GM23338 (cell line): ENCODE results near the gene GDPD2. TPM values are rescaled to one million over a fixed set of nuclear protein-coding genes. Genes with fewer than 3 reads are reported as not detected.

Source experiments
- ATAC-seq: fragments of 200-7000 bp; cut with Tn5 transposase; 3 replicates; pipeline ENCODE4 v1.9.1; 2020
- DNase-seq: peaks from one replicate; pipeline ENCODE4 v3.0.0-alpha.2; 2015; ENCODE audit warnings: low spot score
- H2AFZ ChIP-seq: fragments of 200-600 bp; sonication (generic); 2 replicates; pipeline ENCODE4 v1.8.0; 2016; ENCODE audit warnings: antibody characterized with exemption, mild to moderate bottlenecking, moderate library complexity
- H3F3A ChIP-seq: fragments of 200-600 bp; sonication (generic); replicated peaks from 2 replicates; pipeline ENCODE4 v1.8.0; 2017; ENCODE audit warnings: antibody characterized with exemption, mixed run types, low read depth
- H3K27ac ChIP-seq: fragments of 200-600 bp; sonication (generic); 2 replicates; pipeline ENCODE4 v1.6.1; 2016; ENCODE audit warnings: low read depth
- H3K27me3 ChIP-seq: fragments of 200-600 bp; sonication (generic); 2 replicates; pipeline ENCODE4 v1.8.0; 2016; ENCODE audit warnings: mild to moderate bottlenecking, mixed run types, moderate library complexity; ENCODE audit not compliant: insufficient read depth
- H3K36me3 ChIP-seq: fragments of 200-600 bp; sonication (generic); 2 replicates; pipeline ENCODE4 v1.8.0; 2016; ENCODE audit warnings: mild to moderate bottlenecking; ENCODE audit not compliant: insufficient read depth
- H3K4me1 ChIP-seq: fragments of 200-600 bp; sonication (generic); 2 replicates; pipeline ENCODE4 v1.8.0; 2016; ENCODE audit warnings: mild to moderate bottlenecking, moderate library complexity; ENCODE audit not compliant: insufficient read depth
- H3K4me2 ChIP-seq: fragments of 200-600 bp; sonication (generic); 2 replicates; pipeline ENCODE4 v1.7.1; 2017; ENCODE audit warnings: mixed run types
- H3K4me3 ChIP-seq: fragments of 200-600 bp; sonication (generic); 2 replicates; pipeline ENCODE4 v1.6.1; 2016; ENCODE audit warnings: mixed run types
- H3K79me2 ChIP-seq: fragments of 200-600 bp; sonication (generic); replicated peaks from 2 replicates; pipeline ENCODE4 v1.8.0; 2017; ENCODE audit warnings: mild to moderate bottlenecking; ENCODE audit not compliant: insufficient read depth
- H3K9me2 ChIP-seq: fragments of 200-600 bp; sonication (generic); 2 replicates; pipeline ENCODE4 v1.8.0; 2017; ENCODE audit not compliant: insufficient read depth
- H4K20me1 ChIP-seq: fragments of 200-600 bp; sonication (generic); replicated peaks from 2 replicates; pipeline ENCODE4 v1.8.0; 2017; ENCODE audit warnings: mild to moderate bottlenecking; ENCODE audit not compliant: insufficient read depth
- H3K27ac Mint-ChIP-seq: 2 replicates; pipeline ENCODE4 v1.8.0; 2020; ENCODE audit warnings: inconsistent platforms, mild to moderate bottlenecking, moderate library complexity, mixed read lengths
- H3K27me3 Mint-ChIP-seq: 3 replicates; pipeline ENCODE4 v1.8.0; 2022; ENCODE audit warnings: low read depth, mild to moderate bottlenecking, moderate library complexity, mixed read lengths, inconsistent platforms; ENCODE audit not compliant: insufficient read depth, poor library complexity
- H3K36me3 Mint-ChIP-seq: 3 replicates; pipeline ENCODE4 v1.8.0; 2021; ENCODE audit warnings: low read depth, mild to moderate bottlenecking, inconsistent platforms, moderate library complexity, mixed read lengths
- H3K4me1 Mint-ChIP-seq: 3 replicates; pipeline ENCODE4 v1.8.0; 2020; ENCODE audit warnings: mild to moderate bottlenecking, inconsistent platforms, mixed read lengths
- H3K4me3 Mint-ChIP-seq: 3 replicates; pipeline ENCODE4 v1.8.0; 2021; ENCODE audit warnings: moderate library complexity, mild to moderate bottlenecking, inconsistent platforms, mixed read lengths
- H3K9me3 Mint-ChIP-seq: 3 replicates; pipeline ENCODE4 v1.8.0; 2020; ENCODE audit warnings: moderate library complexity, mild to moderate bottlenecking, inconsistent platforms, mixed read lengths
- EZH2 ChIP-seq: fragments of 200-600 bp; sonication (generic); IDR thresholded peaks from one replicate; pipeline ENCODE4 v1.8.0; 2017; ENCODE audit warnings: antibody characterized with exemption, mild to moderate bottlenecking, low read depth; ENCODE audit not compliant: unreplicated experiment
- EZH2phosphoT487 ChIP-seq: fragments of 200-600 bp; sonication (generic); IDR thresholded peaks from one replicate; pipeline ENCODE4 v1.8.1; 2018; ENCODE audit warnings: antibody characterized with exemption; ENCODE audit not compliant: unreplicated experiment
- JUNB ChIP-seq: IDR thresholded peaks from one replicate; pipeline ENCODE4 v1.6.1; 2016; ENCODE audit warnings: antibody characterized with exemption; ENCODE audit not compliant: unreplicated experiment
- POLR2AphosphoS5 ChIP-seq: IDR thresholded peaks from 2 replicates; pipeline ENCODE4 v1.6.1; 2016; ENCODE audit warnings: antibody characterized with exemption, low read depth
- ZNF114 ChIP-seq: fragments of 250-450 bp; sonication (Bioruptor Pico); IDR thresholded peaks from 2 replicates; pipeline ENCODE4 v1.5.0; 2020; ENCODE audit warnings: mild to moderate bottlenecking, moderate library complexity
- ZNF331 ChIP-seq: fragments of 250-450 bp; sonication (Bioruptor Pico); IDR thresholded peaks from 2 replicates; pipeline ENCODE4 v1.5.0; 2020; ENCODE audit warnings: low read depth, mild to moderate bottlenecking, moderate library complexity
- polyA plus RNA-seq: library from polyadenylated mRNA; unstranded; fragments of >200 nt; fragmentation: Nextera tagmentation; extraction: Ambion mirVana; gene quantifications from 2 replicates; pipeline ENCODE4 v1.2.1, GENCODE V29; 2016
- total RNA-seq: library from RNA; depleted of rRNA; stranded (reverse); fragments of >200 nt; shearing (Covaris generic); gene quantifications from 2 replicates; pipeline ENCODE4 v1.2.3, GENCODE V29; 2014
- TF ChIP-seq, protein P1 (sequence below): IDR thresholded peaks from 2 replicates; pipeline ENCODE4 v1.6.1; 2016; ENCODE audit warnings: antibody characterized with exemption
- TF ChIP-seq, protein P2 (sequence below), 2 experiments: fragments of 200-600 bp in 1 of 2; sonication (generic) in 1 of 2; conservative IDR thresholded peaks; 2 replicates each; pipeline versions ENCODE4 v1.5.1 to v1.6.1; 2016 to 2017; ENCODE audit warnings: antibody characterized with exemption in 2 of 2, low read depth in 2 of 2, mild to moderate bottlenecking in 2 of 2, moderate library complexity in 1 of 2
- TF ChIP-seq, protein P3 (sequence below): fragments of 250-450 bp; sonication (Bioruptor Pico); IDR thresholded peaks from 2 replicates; pipeline ENCODE4 v1.5.0; 2020; ENCODE audit warnings: mild to moderate bottlenecking, moderate library complexity

Gene GDPD2
- total and polyA plus RNA-seq, 2 experiments from 2014 or later, result 5.2 to 11.3 TPM

- Histone ChIP-seq H3K9me2 (no peaks in the 10 kb centered on the region), H3K27me3 (no peaks in the 10 kb centered on the region), H2AFZ (no peak overlapping the region), H3F3A (no peaks in the 10 kb centered on the region), H4K20me1 (no peaks in the 10 kb centered on the region), H3K27ac (no peak overlapping the region), H3K79me2 (no peaks in the 10 kb centered on the region), H3K4me2 (no peak overlapping the region), H3K4me1 (no peaks in the 10 kb centered on the region), H3K4me3 (no peak overlapping the region), H3K36me3 (0 out of 2 replicates have a peak, but pooled peaks cover under 1% of the 10 kb centered on the region)
- ATAC-seq, result no peak
- Mint-ChIP-seq H3K9me3 (no peaks in the 10 kb centered on the region), H3K27ac (no peak overlapping the region), H3K36me3 (peaks cover 20% of the 10 kb centered on the region), H3K4me3 (no peak overlapping the region), H3K4me1 (no peaks in the 10 kb centered on the region), H3K27me3 (no peaks in the 10 kb centered on the region)
- DNase-seq, result no peak
- TF ChIP-seq POLR2AphosphoS5 (no peak), EZH2phosphoT487 (no peak), EZH2 (no peak), ZNF114 (CRISPR knock-in tag) (no peak), JUNB (no peak)
- TF ChIP-seq, protein P1, sequence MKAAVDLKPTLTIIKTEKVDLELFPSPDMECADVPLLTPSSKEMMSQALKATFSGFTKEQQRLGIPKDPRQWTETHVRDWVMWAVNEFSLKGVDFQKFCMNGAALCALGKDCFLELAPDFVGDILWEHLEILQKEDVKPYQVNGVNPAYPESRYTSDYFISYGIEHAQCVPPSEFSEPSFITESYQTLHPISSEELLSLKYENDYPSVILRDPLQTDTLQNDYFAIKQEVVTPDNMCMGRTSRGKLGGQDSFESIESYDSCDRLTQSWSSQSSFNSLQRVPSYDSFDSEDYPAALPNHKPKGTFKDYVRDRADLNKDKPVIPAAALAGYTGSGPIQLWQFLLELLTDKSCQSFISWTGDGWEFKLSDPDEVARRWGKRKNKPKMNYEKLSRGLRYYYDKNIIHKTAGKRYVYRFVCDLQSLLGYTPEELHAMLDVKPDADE, result no peak
- TF ChIP-seq, protein P2, sequence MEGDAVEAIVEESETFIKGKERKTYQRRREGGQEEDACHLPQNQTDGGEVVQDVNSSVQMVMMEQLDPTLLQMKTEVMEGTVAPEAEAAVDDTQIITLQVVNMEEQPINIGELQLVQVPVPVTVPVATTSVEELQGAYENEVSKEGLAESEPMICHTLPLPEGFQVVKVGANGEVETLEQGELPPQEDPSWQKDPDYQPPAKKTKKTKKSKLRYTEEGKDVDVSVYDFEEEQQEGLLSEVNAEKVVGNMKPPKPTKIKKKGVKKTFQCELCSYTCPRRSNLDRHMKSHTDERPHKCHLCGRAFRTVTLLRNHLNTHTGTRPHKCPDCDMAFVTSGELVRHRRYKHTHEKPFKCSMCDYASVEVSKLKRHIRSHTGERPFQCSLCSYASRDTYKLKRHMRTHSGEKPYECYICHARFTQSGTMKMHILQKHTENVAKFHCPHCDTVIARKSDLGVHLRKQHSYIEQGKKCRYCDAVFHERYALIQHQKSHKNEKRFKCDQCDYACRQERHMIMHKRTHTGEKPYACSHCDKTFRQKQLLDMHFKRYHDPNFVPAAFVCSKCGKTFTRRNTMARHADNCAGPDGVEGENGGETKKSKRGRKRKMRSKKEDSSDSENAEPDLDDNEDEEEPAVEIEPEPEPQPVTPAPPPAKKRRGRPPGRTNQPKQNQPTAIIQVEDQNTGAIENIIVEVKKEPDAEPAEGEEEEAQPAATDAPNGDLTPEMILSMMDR (conservative IDR thresholded peaks at IDR 0.05; ENCODE audit: low read depth in 2 of 2), result no peak
Observed at GRCh38 chrX:70411475-70411874, 11.6 kb upstream of the GDPD2 start.

DNA sequence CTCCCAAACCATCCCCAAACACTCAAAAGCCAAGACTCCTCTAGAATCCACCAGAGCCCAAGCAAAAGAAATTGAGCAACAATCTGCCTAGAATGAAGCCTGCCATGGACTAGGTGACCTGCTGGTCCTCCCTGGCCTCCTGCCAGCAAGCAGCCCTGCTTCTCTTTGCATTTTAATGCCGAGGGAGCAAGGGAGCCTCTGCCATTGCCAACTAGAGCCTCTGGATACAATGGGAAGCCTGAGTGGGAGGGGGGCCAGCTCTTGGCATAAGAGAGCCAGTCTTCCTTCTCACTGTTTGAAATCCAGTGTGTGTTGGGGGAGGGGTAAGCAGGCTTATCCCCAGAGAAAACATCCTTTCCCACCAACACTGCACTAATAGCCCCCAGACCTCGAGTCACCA, 1.5 kb upstream of the GDPD2 start:
- peak overlapping the region; percentile 53 for H3K4me3 Mint-ChIP-seq
- Histone ChIP-seq H3K4me2 (peak overlapping the region; percentile 80), H3K27ac (peak overlapping the region; percentile 83), H3K9me2 (no peaks in the 10 kb centered on the region), H3K79me2 (no peaks in the 10 kb centered on the region), H3K4me1 (peaks cover 18% of the 10 kb centered on the region), H3K4me3 (peak overlapping the region; percentile 9; the same call in 1 of the 2 replicates), H3K36me3 (no peaks in the 10 kb centered on the region), H2AFZ (no peak overlapping the region), H3F3A (no peaks in the 10 kb centered on the region), H4K20me1 (no peaks in the 10 kb centered on the region), H3K27me3 (no peaks in the 10 kb centered on the region)
- DNase-seq (peak; percentile 52), ATAC-seq (peak; percentile 61)
- TF ChIP-seq, protein P3, sequence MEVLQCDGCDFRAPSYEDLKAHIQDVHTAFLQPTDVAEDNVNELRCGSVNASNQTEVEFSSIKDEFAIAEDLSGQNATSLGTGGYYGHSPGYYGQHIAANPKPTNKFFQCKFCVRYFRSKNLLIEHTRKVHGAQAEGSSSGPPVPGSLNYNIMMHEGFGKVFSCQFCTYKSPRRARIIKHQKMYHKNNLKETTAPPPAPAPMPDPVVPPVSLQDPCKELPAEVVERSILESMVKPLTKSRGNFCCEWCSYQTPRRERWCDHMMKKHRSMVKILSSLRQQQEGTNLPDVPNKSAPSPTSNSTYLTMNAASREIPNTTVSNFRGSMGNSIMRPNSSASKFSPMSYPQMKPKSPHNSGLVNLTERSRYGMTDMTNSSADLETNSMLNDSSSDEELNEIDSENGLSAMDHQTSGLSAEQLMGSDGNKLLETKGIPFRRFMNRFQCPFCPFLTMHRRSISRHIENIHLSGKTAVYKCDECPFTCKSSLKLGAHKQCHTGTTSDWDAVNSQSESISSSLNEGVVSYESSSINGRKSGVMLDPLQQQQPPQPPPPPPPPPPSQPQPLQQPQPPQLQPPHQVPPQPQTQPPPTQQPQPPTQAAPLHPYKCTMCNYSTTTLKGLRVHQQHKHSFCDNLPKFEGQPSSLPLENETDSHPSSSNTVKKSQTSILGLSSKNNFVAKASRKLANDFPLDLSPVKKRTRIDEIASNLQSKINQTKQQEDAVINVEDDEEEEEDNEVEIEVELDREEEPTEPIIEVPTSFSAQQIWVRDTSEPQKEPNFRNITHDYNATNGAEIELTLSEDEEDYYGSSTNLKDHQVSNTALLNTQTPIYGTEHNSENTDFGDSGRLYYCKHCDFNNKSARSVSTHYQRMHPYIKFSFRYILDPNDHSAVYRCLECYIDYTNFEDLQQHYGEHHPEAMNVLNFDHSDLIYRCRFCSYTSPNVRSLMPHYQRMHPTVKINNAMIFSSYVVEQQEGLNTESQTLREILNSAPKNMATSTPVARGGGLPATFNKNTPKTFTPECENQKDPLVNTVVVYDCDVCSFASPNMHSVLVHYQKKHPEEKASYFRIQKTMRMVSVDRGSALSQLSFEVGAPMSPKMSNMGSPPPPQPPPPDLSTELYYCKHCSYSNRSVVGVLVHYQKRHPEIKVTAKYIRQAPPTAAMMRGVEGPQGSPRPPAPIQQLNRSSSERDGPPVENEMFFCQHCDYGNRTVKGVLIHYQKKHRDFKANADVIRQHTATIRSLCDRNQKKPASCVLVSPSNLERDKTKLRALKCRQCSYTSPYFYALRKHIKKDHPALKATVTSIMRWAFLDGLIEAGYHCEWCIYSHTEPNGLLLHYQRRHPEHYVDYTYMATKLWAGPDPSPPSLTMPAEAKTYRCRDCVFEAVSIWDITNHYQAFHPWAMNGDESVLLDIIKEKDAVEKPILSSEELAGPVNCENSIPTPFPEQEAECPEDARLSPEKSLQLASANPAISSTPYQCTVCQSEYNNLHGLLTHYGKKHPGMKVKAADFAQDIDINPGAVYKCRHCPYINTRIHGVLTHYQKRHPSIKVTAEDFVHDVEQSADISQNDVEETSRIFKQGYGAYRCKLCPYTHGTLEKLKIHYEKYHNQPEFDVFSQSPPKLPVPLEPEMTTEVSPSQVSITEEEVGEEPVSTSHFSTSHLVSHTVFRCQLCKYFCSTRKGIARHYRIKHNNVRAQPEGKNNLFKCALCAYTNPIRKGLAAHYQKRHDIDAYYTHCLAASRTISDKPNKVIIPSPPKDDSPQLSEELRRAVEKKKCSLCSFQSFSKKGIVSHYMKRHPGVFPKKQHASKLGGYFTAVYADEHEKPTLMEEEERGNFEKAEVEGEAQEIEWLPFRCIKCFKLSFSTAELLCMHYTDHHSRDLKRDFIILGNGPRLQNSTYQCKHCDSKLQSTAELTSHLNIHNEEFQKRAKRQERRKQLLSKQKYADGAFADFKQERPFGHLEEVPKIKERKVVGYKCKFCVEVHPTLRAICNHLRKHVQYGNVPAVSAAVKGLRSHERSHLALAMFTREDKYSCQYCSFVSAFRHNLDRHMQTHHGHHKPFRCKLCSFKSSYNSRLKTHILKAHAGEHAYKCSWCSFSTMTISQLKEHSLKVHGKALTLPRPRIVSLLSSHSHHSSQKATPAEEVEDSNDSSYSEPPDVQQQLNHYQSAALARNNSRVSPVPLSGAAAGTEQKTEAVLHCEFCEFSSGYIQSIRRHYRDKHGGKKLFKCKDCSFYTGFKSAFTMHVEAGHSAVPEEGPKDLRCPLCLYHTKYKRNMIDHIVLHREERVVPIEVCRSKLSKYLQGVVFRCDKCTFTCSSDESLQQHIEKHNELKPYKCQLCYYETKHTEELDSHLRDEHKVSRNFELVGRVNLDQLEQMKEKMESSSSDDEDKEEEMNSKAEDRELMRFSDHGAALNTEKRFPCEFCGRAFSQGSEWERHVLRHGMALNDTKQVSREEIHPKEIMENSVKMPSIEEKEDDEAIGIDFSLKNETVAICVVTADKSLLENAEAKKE (CRISPR knock-in tag), result peak; percentile 37
- no peak for TF ChIP-seq ZNF331 (CRISPR knock-in tag)
- H3K9me3 Mint-ChIP-seq, result peaks cover 3% of the 10 kb centered on the region; the same call in 2 of the 3 replicates
- peaks cover 3% of the 10 kb centered on the region for H3K27me3 Mint-ChIP-seq
- H3K36me3 Mint-ChIP-seq, result peaks cover 29% of the 10 kb centered on the region
- peaks cover 30% of the 10 kb centered on the region for H3K4me1 Mint-ChIP-seq
- peak overlapping the region; percentile 94 for H3K27ac Mint-ChIP-seq
